GM19193 (cell line): ENCODE data around the gene RNF150.

Experiments
- POLR2A ChIP-seq: IDR thresholded peaks from 4 replicates; pipeline ENCODE4 v1.6.1; 2011; ENCODE audit not compliant: insufficient read depth, insufficient read length; ENCODE audit errors: extremely low read depth

Gene RNF150

GRCh38 chr4:141140391-141141200 is 7.3 kb upstream of the RNF150 start:
- no peak for TF ChIP-seq POLR2A

GRCh38 chr4:141133999-141134995 is 1.0 kb upstream of the RNF150 start:
- no peak for TF ChIP-seq POLR2A

- no peak for TF ChIP-seq POLR2A
These were observed 542 bp downstream of the RNF150 start for GRCh38 chr4:141132709-141133145.

- TF ChIP-seq POLR2A, result no peak
These were observed 1.1 kb downstream of the RNF150 start for GRCh38 chr4:141132072-141132708.

- no peak for TF ChIP-seq POLR2A
These were observed 1.6 kb downstream of the RNF150 start for GRCh38 chr4:141131723-141132071.

- no peak for TF ChIP-seq POLR2A
These were observed 2.2 kb downstream of the RNF150 start for GRCh38 chr4:141130947-141131605.

GRCh38 chr4:141127884-141128283 is 5.4 kb downstream of the RNF150 start:
- TF ChIP-seq POLR2A, result no peak

GRCh38 chr4:141126769-141127168 is 6.5 kb downstream of the RNF150 start:
- no peak for TF ChIP-seq POLR2A

GRCh38 chr4:141124224-141124623 is 9.0 kb downstream of the RNF150 start:
- no peak for TF ChIP-seq POLR2A

- no peak for TF ChIP-seq POLR2A
These were observed 11.4 kb downstream of the RNF150 start for GRCh38 chr4:141121768-141122454.

- no peak for TF ChIP-seq POLR2A
These were observed 12.2 kb downstream of the RNF150 start for GRCh38 chr4:141121101-141121500.

GRCh38 chr4:141120036-141120593 is 13.2 kb downstream of the RNF150 start:
- TF ChIP-seq POLR2A, result no peak

GRCh38 chr4:141119071-141119470 is 14.2 kb downstream of the RNF150 start:
- no peak for TF ChIP-seq POLR2A

GRCh38 chr4:141118381-141118780 is 14.9 kb downstream of the RNF150 start:
- no peak for TF ChIP-seq POLR2A
